Tibial nerve (tissue), 4 donors: ENCODE measurements around the gene KDM2B. TPM values are rescaled to one million over a fixed set of nuclear protein-coding genes. Genes with fewer than 3 reads are reported as not detected.

Experiments
- DNase-seq, 2 donors: peaks; one replicate each; pipeline ENCODE4 v3.0.0-alpha.2; 2019; ENCODE audit warnings: low spot score in 2 of 2
- H3K27ac ChIP-seq, 4 donors: fragments of 200-600 bp; sonication (generic) in 3 of 4; one replicate each; pipeline ENCODE4 v1.5.1; 2017 to 2019; ENCODE audit warnings: mild to moderate bottlenecking in 1 of 4
- H3K27me3 ChIP-seq, 2 donors: fragments of 200-600 bp; sonication (generic) in 1 of 2; one replicate each; pipeline versions ENCODE4 v1.5.1 to v1.6.0; 2017 to 2019
- H3K36me3 ChIP-seq, 3 donors: fragments of 200-600 bp; sonication (generic); one replicate each; pipeline ENCODE4 v1.5.1; 2018 to 2019
- H3K4me1 ChIP-seq, 4 donors: fragments of 200-600 bp; sonication (generic) in 3 of 4; one replicate each; pipeline ENCODE4 v1.5.1; 2017 to 2019
- H3K4me3 ChIP-seq, 4 donors: fragments of 200-600 bp; sonication (generic) in 3 of 4; one replicate each; pipeline ENCODE4 v1.5.1; 2017 to 2019; ENCODE audit warnings: mild to moderate bottlenecking in 1 of 4, moderate library complexity in 1 of 4
- H3K9me3 ChIP-seq, 4 donors: fragments of 200-600 bp; sonication (generic) in 3 of 4; one replicate each; pipeline ENCODE4 v1.5.1; 2017 to 2019
- EP300 ChIP-seq, 2 donors: sonication (generic); formaldehyde crosslinking; IDR thresholded peaks; one replicate each; pipeline ENCODE4 v1.6.1; 2017; ENCODE audit warnings: antibody characterized with exemption in 2 of 2, mild to moderate bottlenecking in 1 of 2
- POLR2A ChIP-seq, 2 donors: fragments of 450-650 bp; IDR thresholded peaks; one replicate each; pipeline ENCODE4 v1.6.1; 2017; ENCODE audit warnings: antibody characterized with exemption in 2 of 2, mild to moderate bottlenecking in 2 of 2, moderate library complexity in 2 of 2
- WGBS, 2 donors: methylation state at CpG; one replicate each; pipeline ENCODE4 v1.1.5; 2018; 5-methylcytosine and 5-hydroxymethylcytosine counted together
- total RNA-seq, 4 donors: library from RNA; depleted of rRNA; stranded (reverse); fragments of >200 nt; gene quantifications; one replicate each; pipeline ENCODE4 v1.1.0, GENCODE V29; 2016
- TF ChIP-seq, protein P1 (sequence below), 5 experiments: fragments of 200-600 bp in 3 of 5; fragments of 450-650 bp in 2 of 5; sonication (generic) in 3 of 5; IDR thresholded peaks; one replicate each; pipeline ENCODE4 v1.5.1; 2016 to 2019; ENCODE audit warnings: antibody characterized with exemption in 5 of 5, mild to moderate bottlenecking in 3 of 5, moderate library complexity in 2 of 5

KDM2B gene
- total RNA-seq, 4 donors from 2014 or later, result 15.5 to 32.2 (median 20.8) TPM

DNA sequence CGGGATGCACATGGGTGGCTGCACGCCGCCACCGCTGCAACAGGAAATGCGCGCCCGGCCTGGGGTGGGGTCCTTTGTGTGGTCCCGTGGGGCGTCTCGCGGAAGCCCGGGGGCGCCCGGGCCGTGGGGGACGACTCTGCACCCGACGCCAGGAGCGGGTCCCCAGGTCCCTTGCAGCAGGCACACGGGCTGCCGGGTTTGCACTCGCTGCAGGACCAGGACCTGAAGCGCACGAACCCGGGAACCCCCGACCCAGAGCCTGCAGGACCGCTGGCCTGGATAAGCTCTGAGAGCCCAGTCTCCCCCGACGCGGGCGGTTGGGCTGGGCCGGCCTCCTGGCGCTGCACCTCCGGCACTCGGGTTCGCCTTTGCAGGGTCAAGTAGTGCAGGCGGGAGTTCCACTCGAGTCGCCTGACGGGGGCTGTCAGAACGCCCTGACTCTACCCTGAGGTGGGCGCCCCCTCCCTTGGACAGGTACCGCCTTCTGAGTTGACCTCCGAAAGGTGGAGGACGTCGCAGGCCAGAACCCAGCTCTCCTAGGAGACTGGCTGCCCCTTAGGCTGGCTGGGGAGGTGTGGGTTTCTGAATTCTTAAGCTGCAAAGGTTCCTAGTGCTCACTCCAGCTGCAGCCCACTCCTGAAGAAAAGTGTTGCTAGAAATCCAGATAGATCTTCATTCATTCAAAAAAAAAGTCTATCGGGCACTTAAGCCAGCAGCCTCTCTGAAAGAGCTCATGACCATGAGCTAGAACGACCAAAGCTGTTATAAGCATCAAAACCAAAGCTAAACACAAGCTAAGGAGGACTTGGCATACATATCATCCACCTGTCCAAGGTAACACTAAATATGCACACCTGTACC lies 113.0 kb downstream of the KDM2B start:
- Histone ChIP-seq H3K36me3 (no peaks in the 10 kb centered on the region), H3K27me3 (no peaks in the 10 kb centered on the region), H3K9me3 (no peaks in the 10 kb centered on the region), H3K4me3 (peak overlapping the region; percentile 27 to 87 (median 68)), H3K27ac (peak overlapping the region; percentile 32 to 88 (median 68)), H3K4me1 (peaks cover 0 to 35% (median 6%) of the 10 kb centered on the region in 4 donors)
- TF ChIP-seq POLR2A (IDR thresholded peaks at IDR 0.05) (no peak), EP300 (IDR thresholded peaks at IDR 0.05) (no peak)
- TF ChIP-seq, protein P1, sequence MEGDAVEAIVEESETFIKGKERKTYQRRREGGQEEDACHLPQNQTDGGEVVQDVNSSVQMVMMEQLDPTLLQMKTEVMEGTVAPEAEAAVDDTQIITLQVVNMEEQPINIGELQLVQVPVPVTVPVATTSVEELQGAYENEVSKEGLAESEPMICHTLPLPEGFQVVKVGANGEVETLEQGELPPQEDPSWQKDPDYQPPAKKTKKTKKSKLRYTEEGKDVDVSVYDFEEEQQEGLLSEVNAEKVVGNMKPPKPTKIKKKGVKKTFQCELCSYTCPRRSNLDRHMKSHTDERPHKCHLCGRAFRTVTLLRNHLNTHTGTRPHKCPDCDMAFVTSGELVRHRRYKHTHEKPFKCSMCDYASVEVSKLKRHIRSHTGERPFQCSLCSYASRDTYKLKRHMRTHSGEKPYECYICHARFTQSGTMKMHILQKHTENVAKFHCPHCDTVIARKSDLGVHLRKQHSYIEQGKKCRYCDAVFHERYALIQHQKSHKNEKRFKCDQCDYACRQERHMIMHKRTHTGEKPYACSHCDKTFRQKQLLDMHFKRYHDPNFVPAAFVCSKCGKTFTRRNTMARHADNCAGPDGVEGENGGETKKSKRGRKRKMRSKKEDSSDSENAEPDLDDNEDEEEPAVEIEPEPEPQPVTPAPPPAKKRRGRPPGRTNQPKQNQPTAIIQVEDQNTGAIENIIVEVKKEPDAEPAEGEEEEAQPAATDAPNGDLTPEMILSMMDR (IDR thresholded peaks at IDR 0.05), result no peak
- WGBS, 2 donors, result 2 to 17% methylated on average over 14 to 26 of the region's 48 CpGs
- no peak for DNase-seq

DNA sequence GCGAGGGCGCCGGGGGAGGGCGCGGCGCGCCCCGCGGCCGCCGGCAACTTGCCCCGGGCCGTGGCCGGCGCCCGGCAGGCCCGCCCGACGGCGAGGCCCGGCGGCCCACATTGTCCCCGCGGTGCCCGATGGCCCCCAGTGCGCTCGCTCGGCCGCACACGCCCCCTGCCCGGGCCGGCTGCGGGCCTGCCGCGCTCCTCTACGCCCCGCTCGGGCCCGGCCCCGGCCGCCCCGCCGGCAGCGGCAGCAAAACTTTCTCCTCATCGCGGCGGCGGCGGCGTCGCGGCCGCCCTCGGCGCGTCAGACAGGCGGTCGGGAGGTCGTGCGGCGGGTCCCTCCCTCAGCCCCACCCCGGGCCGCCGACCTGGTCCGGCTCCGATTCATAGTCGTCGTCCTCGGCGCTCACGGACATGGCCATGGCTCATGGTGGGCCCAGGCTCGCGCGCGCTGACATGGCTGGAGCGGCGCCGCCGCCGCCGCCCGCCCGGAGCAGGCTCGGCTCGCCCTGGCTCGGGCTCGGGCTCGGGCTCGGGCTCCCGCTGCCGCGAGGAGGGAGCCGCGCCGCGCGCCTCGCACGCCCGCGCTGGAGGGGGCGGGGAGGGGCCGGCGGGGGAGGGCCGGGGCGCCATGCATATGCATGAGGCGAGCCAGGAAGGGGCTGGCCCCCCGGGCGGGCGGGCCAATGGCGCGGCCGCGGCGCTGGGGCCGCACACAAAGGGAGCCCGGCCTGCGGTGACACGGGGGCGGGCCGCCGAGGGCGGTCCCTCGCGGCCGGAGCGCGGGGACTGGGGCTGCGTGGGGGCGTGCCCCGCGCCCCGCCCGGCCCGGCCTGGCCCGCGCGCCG lies 113.8 kb downstream of the KDM2B start:
- Histone ChIP-seq H3K27me3 (no peaks in the 10 kb centered on the region), H3K4me1 (peaks cover 0 to 35% (median 6%) of the 10 kb centered on the region in 4 donors), H3K4me3 (peak overlapping the region; percentile 50 to 87 (median 76)), H3K36me3 (no peaks in the 10 kb centered on the region), H3K27ac (peak overlapping the region; percentile 60 to 88 (median 83)), H3K9me3 (no peaks in the 10 kb centered on the region)
- WGBS, 2 donors, result 0 to 1% methylated on average over 1 to 70 of the region's 139 CpGs
- DNase-seq, result peak; percentile 62 to 75
- TF ChIP-seq POLR2A (IDR thresholded peaks at IDR 0.05), result peak in 1 of 2 donors; percentile 31
- TF ChIP-seq, protein P1 (IDR thresholded peaks at IDR 0.05), result no peak

DNA sequence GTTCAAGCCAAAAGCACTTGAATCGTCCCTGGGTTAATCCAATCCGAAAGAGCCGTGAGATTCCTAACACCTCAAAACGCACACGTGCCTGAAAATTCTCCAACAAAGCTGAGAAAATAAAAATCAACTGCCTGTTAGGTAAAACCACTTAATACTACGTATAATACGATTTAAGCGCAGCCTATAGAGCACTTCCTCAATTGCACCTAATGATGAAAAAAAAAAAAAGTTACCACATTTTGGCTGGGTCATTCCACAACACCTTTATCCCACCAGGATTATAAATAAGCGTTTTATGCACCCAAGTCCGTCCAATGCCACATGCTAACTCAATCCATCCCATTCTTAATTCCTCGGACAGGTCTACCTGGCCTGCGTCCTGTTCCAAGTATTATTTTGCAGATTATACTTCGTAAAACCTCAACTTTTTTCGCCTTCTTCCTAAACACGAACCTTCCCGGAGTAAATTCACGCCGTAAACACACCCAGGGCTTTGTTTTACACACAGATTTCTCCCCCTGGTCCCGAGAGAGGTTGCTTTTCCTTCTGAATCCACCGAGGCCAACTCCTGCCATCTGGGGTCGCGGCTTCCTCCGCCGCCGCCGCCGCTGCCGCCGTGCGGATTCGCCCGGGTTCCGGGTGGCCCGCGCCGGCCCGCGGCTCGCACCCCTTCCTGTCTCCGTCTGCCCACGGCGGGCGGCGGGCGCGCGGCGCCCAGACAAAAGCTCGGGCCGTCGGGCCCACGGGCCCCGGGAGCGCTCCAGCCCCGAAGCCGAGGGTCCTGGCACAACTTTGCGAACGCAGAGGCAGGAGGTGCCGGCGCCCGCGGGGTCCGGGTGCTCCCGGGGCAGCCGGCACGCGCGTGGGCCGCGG lies 114.7 kb downstream of the KDM2B start:
- TF ChIP-seq, protein P1 (IDR thresholded peaks at IDR 0.05), result no peak
- TF ChIP-seq EP300 (IDR thresholded peaks at IDR 0.05) (no peak), POLR2A (IDR thresholded peaks at IDR 0.05) (no peak)
- Histone ChIP-seq H3K4me3 (peak overlapping the region; percentile 34 to 87 (median 64)), H3K27ac (peak overlapping the region in 2 of 4 donors; percentile 62 to 67), H3K4me1 (peaks cover 0 to 31% (median 6%) of the 10 kb centered on the region in 4 donors), H3K9me3 (no peaks in the 10 kb centered on the region), H3K27me3 (no peaks in the 10 kb centered on the region), H3K36me3 (no peaks in the 10 kb centered on the region)
- WGBS, 2 donors, result 13 to 27% methylated on average over 40 to 65 of the region's 70 CpGs
- no peak for DNase-seq

DNA sequence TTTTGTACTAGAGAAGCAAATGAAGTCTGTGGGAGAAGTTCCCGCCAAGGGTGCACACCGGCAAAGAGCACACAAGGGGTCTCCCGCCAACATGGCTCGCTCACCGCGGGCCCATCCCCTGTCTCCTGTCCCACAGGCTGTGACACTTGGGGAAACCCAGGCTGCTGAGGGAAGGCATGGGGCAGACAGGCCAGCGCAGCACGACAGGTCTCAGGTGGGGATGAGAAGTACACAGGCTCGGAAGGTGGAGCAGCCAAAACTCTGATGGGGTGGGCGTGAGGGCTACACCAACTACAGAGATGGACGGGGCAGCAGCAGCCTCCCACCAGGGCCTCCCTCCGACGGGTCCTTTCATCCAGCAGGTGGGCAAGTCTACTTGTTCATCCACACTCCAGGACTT lies 116.5 kb downstream of the KDM2B start:
- Histone ChIP-seq H3K9me3 (no peaks in the 10 kb centered on the region), H3K4me1 (peaks cover 0 to 29% (median 6%) of the 10 kb centered on the region in 4 donors), H3K27ac (no peak overlapping the region), H3K36me3 (no peaks in the 10 kb centered on the region), H3K27me3 (no peaks in the 10 kb centered on the region), H3K4me3 (no peak overlapping the region)
- no peak for DNase-seq
- TF ChIP-seq, protein P1 (IDR thresholded peaks at IDR 0.05), result no peak
- TF ChIP-seq EP300 (IDR thresholded peaks at IDR 0.05) (no peak), POLR2A (IDR thresholded peaks at IDR 0.05) (no peak)
- WGBS, 2 donors, result 92 to 94% methylated on average over 11 to 13 of the region's 13 CpGs
